Ishikawa (cell line): ENCODE measurements around the gene RPL27.

ENCODE experiments used
- CEBPB ChIP-seq: IDR thresholded peaks from 2 replicates; pipeline ENCODE4 v1.6.1; 2012
- CREB1 ChIP-seq: IDR thresholded peaks from 2 replicates; pipeline ENCODE4 v1.6.1; 2012; ENCODE audit warnings: low read depth
- EGR1 ChIP-seq: IDR thresholded peaks from 2 replicates; pipeline ENCODE4 v1.6.1; 2012
- EP300 ChIP-seq: IDR thresholded peaks from 2 replicates; pipeline ENCODE4 v1.6.1; 2012; ENCODE audit warnings: borderline replicate concordance
- FOXM1 ChIP-seq: IDR thresholded peaks from 2 replicates; pipeline ENCODE4 v1.6.1; 2012; ENCODE audit warnings: low read depth, borderline replicate concordance
- MAX ChIP-seq: IDR thresholded peaks from 2 replicates; pipeline ENCODE4 v1.6.1; 2012
- NFIC ChIP-seq: IDR thresholded peaks from 2 replicates; pipeline ENCODE4 v1.6.1; 2012
- RAD21 ChIP-seq: IDR thresholded peaks from 2 replicates; pipeline ENCODE4 v1.6.1; 2012; ENCODE audit warnings: low read depth
- TAF1 ChIP-seq: IDR thresholded peaks from 2 replicates; pipeline ENCODE4 v1.6.1; 2012; ENCODE audit warnings: low read depth, mild to moderate bottlenecking
- TCF12 ChIP-seq: IDR thresholded peaks from 2 replicates; pipeline ENCODE4 v1.6.1; 2012; ENCODE audit warnings: low read depth
- TEAD4 ChIP-seq: IDR thresholded peaks from 2 replicates; pipeline ENCODE4 v1.6.1; 2012
- YY1 ChIP-seq: IDR thresholded peaks from 2 replicates; pipeline ENCODE4 v1.6.1; 2012; ENCODE audit warnings: low read depth
- ZBTB7A ChIP-seq: IDR thresholded peaks from 2 replicates; pipeline ENCODE4 v1.6.1; 2012; ENCODE audit warnings: low read depth
- TF ChIP-seq, protein P1 (sequence below): IDR thresholded peaks from 2 replicates; pipeline ENCODE4 v1.6.1; 2012
- TF ChIP-seq, protein P2 (sequence below): IDR thresholded peaks from 2 replicates; pipeline ENCODE4 v1.6.1; 2012; ENCODE audit warnings: low read depth, mild to moderate bottlenecking

The RPL27 gene

GRCh38 chr17:43020030-43020621 is 21.9 kb downstream of the RPL27 start:
- TF ChIP-seq, protein P1, sequence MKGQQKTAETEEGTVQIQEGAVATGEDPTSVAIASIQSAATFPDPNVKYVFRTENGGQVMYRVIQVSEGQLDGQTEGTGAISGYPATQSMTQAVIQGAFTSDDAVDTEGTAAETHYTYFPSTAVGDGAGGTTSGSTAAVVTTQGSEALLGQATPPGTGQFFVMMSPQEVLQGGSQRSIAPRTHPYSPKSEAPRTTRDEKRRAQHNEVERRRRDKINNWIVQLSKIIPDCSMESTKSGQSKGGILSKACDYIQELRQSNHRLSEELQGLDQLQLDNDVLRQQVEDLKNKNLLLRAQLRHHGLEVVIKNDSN: no peak
- TF ChIP-seq CEBPB: no peak
- no peak for TF ChIP-seq ZBTB7A
- no peak for TF ChIP-seq YY1
- no peak for TF ChIP-seq TCF12
- TF ChIP-seq TEAD4: no peak
- TF ChIP-seq EGR1: no peak
- TF ChIP-seq NFIC: no peak
- TF ChIP-seq EP300: no peak
- TF ChIP-seq RAD21: no peak
- no peak for TF ChIP-seq MAX
- TF ChIP-seq FOXM1: no peak
- no peak for TF ChIP-seq CREB1

- no peak for TF ChIP-seq YY1
- TF ChIP-seq TEAD4: 0 out of 2 replicates have a peak, but pooled peaks have one; percentile 3
- TF ChIP-seq, protein P1: peak; percentile 80
Observed at GRCh38 chr17:43020789-43021740, 22.8 kb downstream of the RPL27 start.

- TF ChIP-seq, protein P2, sequence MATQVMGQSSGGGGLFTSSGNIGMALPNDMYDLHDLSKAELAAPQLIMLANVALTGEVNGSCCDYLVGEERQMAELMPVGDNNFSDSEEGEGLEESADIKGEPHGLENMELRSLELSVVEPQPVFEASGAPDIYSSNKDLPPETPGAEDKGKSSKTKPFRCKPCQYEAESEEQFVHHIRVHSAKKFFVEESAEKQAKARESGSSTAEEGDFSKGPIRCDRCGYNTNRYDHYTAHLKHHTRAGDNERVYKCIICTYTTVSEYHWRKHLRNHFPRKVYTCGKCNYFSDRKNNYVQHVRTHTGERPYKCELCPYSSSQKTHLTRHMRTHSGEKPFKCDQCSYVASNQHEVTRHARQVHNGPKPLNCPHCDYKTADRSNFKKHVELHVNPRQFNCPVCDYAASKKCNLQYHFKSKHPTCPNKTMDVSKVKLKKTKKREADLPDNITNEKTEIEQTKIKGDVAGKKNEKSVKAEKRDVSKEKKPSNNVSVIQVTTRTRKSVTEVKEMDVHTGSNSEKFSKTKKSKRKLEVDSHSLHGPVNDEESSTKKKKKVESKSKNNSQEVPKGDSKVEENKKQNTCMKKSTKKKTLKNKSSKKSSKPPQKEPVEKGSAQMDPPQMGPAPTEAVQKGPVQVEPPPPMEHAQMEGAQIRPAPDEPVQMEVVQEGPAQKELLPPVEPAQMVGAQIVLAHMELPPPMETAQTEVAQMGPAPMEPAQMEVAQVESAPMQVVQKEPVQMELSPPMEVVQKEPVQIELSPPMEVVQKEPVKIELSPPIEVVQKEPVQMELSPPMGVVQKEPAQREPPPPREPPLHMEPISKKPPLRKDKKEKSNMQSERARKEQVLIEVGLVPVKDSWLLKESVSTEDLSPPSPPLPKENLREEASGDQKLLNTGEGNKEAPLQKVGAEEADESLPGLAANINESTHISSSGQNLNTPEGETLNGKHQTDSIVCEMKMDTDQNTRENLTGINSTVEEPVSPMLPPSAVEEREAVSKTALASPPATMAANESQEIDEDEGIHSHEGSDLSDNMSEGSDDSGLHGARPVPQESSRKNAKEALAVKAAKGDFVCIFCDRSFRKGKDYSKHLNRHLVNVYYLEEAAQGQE: no peak
- TF ChIP-seq NFIC: no peak
- no peak for TF ChIP-seq FOXM1
- TF ChIP-seq TEAD4: no peak
- no peak for TF ChIP-seq CEBPB
- TF ChIP-seq EP300: no peak
- TF ChIP-seq TCF12: 0 out of 2 replicates have a peak, but pooled peaks have one; percentile 12
- TF ChIP-seq CREB1: no peak
- no peak for TF ChIP-seq RAD21
- TF ChIP-seq EGR1: peak; percentile 71
- peak; percentile 66 for TF ChIP-seq MAX
- no peak for TF ChIP-seq YY1
- TF ChIP-seq, protein P1: no peak
- peak; percentile 95 for TF ChIP-seq ZBTB7A
- TF ChIP-seq TAF1: peak; percentile 62
Observed at GRCh38 chr17:43021741-43022512, 23.7 kb downstream of the RPL27 start, which contains the start of gene VAT1. Gene VAT1, minus strand, starts transcription at chr17:43022385. Its CDS starts 63 bp downstream, at chr17:43022322.

GRCh38 chr17:43024407-43025289 is 26.4 kb downstream of the RPL27 start, which contains the start of gene RND2:
Gene RND2, plus strand, starts transcription at chr17:43025231. Its CDS starts 117 bp downstream, at chr17:43025348.
- TF ChIP-seq MAX (peak; percentile 68), EP300 (peak; percentile 4; the same call in 1 of the 2 replicates), ZBTB7A (peak; percentile 85; the same call in 1 of the 2 replicates), CEBPB (no peak), EGR1 (peak; percentile 76), TAF1 (peak; percentile 41; the same call in 1 of the 2 replicates), RAD21 (peak; percentile 84), TCF12 (peak; percentile 48; the same call in 1 of the 2 replicates), CREB1 (no peak)
- TF ChIP-seq, protein P1: no peak; the same call in 1 of the 2 replicates
- TF ChIP-seq, protein P2: no peak
